H9 (cell line): ENCODE results near the gene ZNF683. TPM values are rescaled to one million over a fixed set of nuclear protein-coding genes. Genes with fewer than 3 reads are reported as not detected.

Source experiments
- DNase-seq: peaks from one replicate; pipeline ENCODE4 v3.0.0-alpha.2; 2017
- H2AFZ ChIP-seq: one replicate; pipeline ENCODE4 v1.6.1; 2013; ENCODE audit warnings: mild to moderate bottlenecking, low read length, control low read depth, moderate library complexity
- H2AK5ac ChIP-seq: 2 replicates; pipeline ENCODE4 v1.6.1; 2013; ENCODE audit warnings: low read length, control low read depth, mixed read lengths; ENCODE audit not compliant: insufficient read length
- H2BK120ac ChIP-seq: one replicate; pipeline ENCODE4 v1.6.1; 2013; ENCODE audit warnings: low read depth, mild to moderate bottlenecking, low read length, control low read depth, inconsistent platforms; ENCODE audit not compliant: poor library complexity, severe bottlenecking
- H2BK12ac ChIP-seq: 2 replicates; pipeline ENCODE4 v1.6.1; 2013; ENCODE audit warnings: low read length, control low read depth, mixed read lengths, low read depth; ENCODE audit not compliant: insufficient read length
- H2BK15ac ChIP-seq: 2 replicates; pipeline ENCODE4 v1.6.1; 2013; ENCODE audit warnings: low read depth, low read length, control low read depth
- H2BK20ac ChIP-seq: one replicate; pipeline ENCODE4 v1.6.1; 2013; ENCODE audit warnings: low read depth, mild to moderate bottlenecking, low read length, control low read depth, inconsistent platforms; ENCODE audit not compliant: poor library complexity, severe bottlenecking
- H2BK5ac ChIP-seq: 2 replicates; pipeline ENCODE4 v1.6.1; 2013; ENCODE audit warnings: low read length, control low read depth, mixed read lengths; ENCODE audit not compliant: insufficient read length
- H3K14ac ChIP-seq: 2 replicates; pipeline ENCODE4 v1.6.1; 2013; ENCODE audit warnings: low read length, control low read depth; ENCODE audit not compliant: insufficient read depth
- H3K18ac ChIP-seq: 2 replicates; pipeline ENCODE4 v1.6.1; 2013; ENCODE audit warnings: low read depth, mild to moderate bottlenecking, mixed read lengths, low read length, control low read depth; ENCODE audit not compliant: insufficient read length
- H3K23ac ChIP-seq: 2 replicates; pipeline ENCODE4 v1.6.1; 2013; ENCODE audit warnings: low read length, control low read depth, mixed read lengths, low read depth; ENCODE audit not compliant: insufficient read length
- H3K23me2 ChIP-seq: 2 replicates; pipeline ENCODE4 v1.6.1; 2013; ENCODE audit warnings: low read depth, mild to moderate bottlenecking, mixed read lengths, low read length, control low read depth; ENCODE audit not compliant: insufficient read length, poor library complexity, severe bottlenecking
- H3K27ac ChIP-seq: 2 replicates; pipeline ENCODE4 v1.5.1; 2013; ENCODE audit warnings: low read length, control low read depth, mixed read lengths, low read depth; ENCODE audit not compliant: insufficient read length
- H3K27me3 ChIP-seq: 2 replicates; pipeline ENCODE4 v1.6.1; 2013; ENCODE audit warnings: low read length, control low read depth, inconsistent platforms; ENCODE audit not compliant: insufficient read depth
- H3K4ac ChIP-seq: 2 replicates; pipeline ENCODE4 v1.6.1; 2013; ENCODE audit warnings: low read depth, mild to moderate bottlenecking, control low read depth, inconsistent platforms, low read length, moderate library complexity
- H3K4me1 ChIP-seq: 2 replicates; pipeline ENCODE4 v1.6.1; 2013; ENCODE audit warnings: low read length, control low read depth, inconsistent platforms; ENCODE audit not compliant: insufficient read depth
- H3K4me2 ChIP-seq: 2 replicates; pipeline ENCODE4 v1.6.1; 2013; ENCODE audit warnings: low read length, control low read depth, mixed read lengths; ENCODE audit not compliant: insufficient read length, insufficient read depth
- H3K56ac ChIP-seq: 2 replicates; pipeline ENCODE4 v1.6.1; 2013; ENCODE audit warnings: low read depth, mild to moderate bottlenecking, mixed read lengths, low read length, control low read depth; ENCODE audit not compliant: insufficient read length
- H3K79me1 ChIP-seq: 2 replicates; pipeline ENCODE4 v1.6.1; 2013; ENCODE audit warnings: low read depth, mild to moderate bottlenecking, moderate library complexity, low read length, control low read depth, inconsistent platforms; ENCODE audit not compliant: insufficient read depth, poor library complexity, severe bottlenecking
- H3K79me2 ChIP-seq: 2 replicates; pipeline ENCODE4 v1.6.1; 2013; ENCODE audit warnings: low read length, control low read depth, inconsistent platforms; ENCODE audit not compliant: insufficient read depth
- H3K9ac ChIP-seq: 2 replicates; pipeline ENCODE4 v1.6.1; 2013; ENCODE audit warnings: low read length, control low read depth, mixed read lengths; ENCODE audit not compliant: insufficient read length; ENCODE audit errors: extremely low read depth
- H3K9me3 ChIP-seq: one replicate; pipeline ENCODE4 v1.6.1; 2013; ENCODE audit warnings: low read depth, low read length, inconsistent platforms; ENCODE audit not compliant: control insufficient read depth
- H3T11ph ChIP-seq: one replicate; pipeline ENCODE4 v1.6.1; 2013; ENCODE audit warnings: mild to moderate bottlenecking, low read length, control low read depth, inconsistent platforms
- H4K20me1 ChIP-seq: one replicate; pipeline ENCODE4 v1.6.1; 2013; ENCODE audit not compliant: control insufficient read depth, insufficient read length, insufficient read depth
- H4K5ac ChIP-seq: 2 replicates; pipeline ENCODE4 v1.6.1; 2013; ENCODE audit warnings: low read depth, mild to moderate bottlenecking, mixed read lengths, low read length, control low read depth; ENCODE audit not compliant: insufficient read length
- H4K8ac ChIP-seq: replicated peaks from 2 replicates; pipeline ENCODE4 v1.6.1; 2013; ENCODE audit warnings: low read length, control low read depth, mixed read lengths, low read depth; ENCODE audit not compliant: insufficient read length
- H4K91ac ChIP-seq: 2 replicates; pipeline ENCODE4 v1.6.1; 2013; ENCODE audit warnings: low read depth, mild to moderate bottlenecking, moderate library complexity, mixed read lengths, low read length, control low read depth; ENCODE audit not compliant: insufficient read length
- H3K27ac Mint-ChIP-seq, 3 experiments: 2 replicates in 2 of 3; 3 replicates in 1 of 3; pipeline ENCODE4 v1.8.0; 2020 to 2021; ENCODE audit warnings: mixed read lengths in 3 of 3, mild to moderate bottlenecking in 1 of 3, moderate library complexity in 1 of 3
- H3K27me3 Mint-ChIP-seq: 2 replicates; pipeline ENCODE4 v1.8.0; 2021; ENCODE audit warnings: low read depth, mild to moderate bottlenecking, moderate library complexity, mixed read lengths
- H3K36me3 Mint-ChIP-seq, 3 experiments: 2 replicates in 2 of 3; 3 replicates in 1 of 3; pipeline ENCODE4 v1.8.0; 2020 to 2021; ENCODE audit warnings: low read depth in 3 of 3, mixed read lengths in 3 of 3; ENCODE audit not compliant: insufficient read depth in 1 of 3
- H3K4me1 Mint-ChIP-seq, 2 experiments: 2 replicates each; pipeline ENCODE4 v1.8.0; 2020; ENCODE audit warnings: mixed read lengths in 2 of 2
- H3K4me3 Mint-ChIP-seq, 2 experiments: 2 replicates in 1 of 2; 3 replicates in 1 of 2; pipeline ENCODE4 v1.8.0; 2020 to 2021; ENCODE audit warnings: mild to moderate bottlenecking in 2 of 2, mixed read lengths in 2 of 2, moderate library complexity in 1 of 2
- H3K9me3 Mint-ChIP-seq, 2 experiments: 2 replicates in 1 of 2; 3 replicates in 1 of 2; pipeline ENCODE4 v1.8.0; 2020; ENCODE audit warnings: mild to moderate bottlenecking in 2 of 2, mixed read lengths in 2 of 2, moderate library complexity in 1 of 2
- WGBS: extraction: QIAGEN DNeasy Blood & Tissue Kit; methylation state at CpG from one replicate; pipeline ENCODE4 v1.1.7; 2013; ENCODE audit warnings: missing lambda C conversion rate, low lambda C conversion rate, mixed read lengths; ENCODE audit not compliant: insufficient read length; ENCODE audit errors: extremely low coverage; 5-methylcytosine and 5-hydroxymethylcytosine counted together
- total RNA-seq: library from RNA; stranded (reverse); gene quantifications from 2 replicates; pipeline ENCODE4 v1.2.1, GENCODE V29; 2021
- TF ChIP-seq, protein P1 (sequence below): fragments of 200-600 bp; sonication (generic); conservative IDR thresholded peaks from 3 replicates; pipeline ENCODE4 v1.8.0; 2021; ENCODE audit warnings: antibody characterized with exemption, mild to moderate bottlenecking

ZNF683 gene
- total RNA-seq, 1 experiment from 2014 or later: not detected

DNA sequence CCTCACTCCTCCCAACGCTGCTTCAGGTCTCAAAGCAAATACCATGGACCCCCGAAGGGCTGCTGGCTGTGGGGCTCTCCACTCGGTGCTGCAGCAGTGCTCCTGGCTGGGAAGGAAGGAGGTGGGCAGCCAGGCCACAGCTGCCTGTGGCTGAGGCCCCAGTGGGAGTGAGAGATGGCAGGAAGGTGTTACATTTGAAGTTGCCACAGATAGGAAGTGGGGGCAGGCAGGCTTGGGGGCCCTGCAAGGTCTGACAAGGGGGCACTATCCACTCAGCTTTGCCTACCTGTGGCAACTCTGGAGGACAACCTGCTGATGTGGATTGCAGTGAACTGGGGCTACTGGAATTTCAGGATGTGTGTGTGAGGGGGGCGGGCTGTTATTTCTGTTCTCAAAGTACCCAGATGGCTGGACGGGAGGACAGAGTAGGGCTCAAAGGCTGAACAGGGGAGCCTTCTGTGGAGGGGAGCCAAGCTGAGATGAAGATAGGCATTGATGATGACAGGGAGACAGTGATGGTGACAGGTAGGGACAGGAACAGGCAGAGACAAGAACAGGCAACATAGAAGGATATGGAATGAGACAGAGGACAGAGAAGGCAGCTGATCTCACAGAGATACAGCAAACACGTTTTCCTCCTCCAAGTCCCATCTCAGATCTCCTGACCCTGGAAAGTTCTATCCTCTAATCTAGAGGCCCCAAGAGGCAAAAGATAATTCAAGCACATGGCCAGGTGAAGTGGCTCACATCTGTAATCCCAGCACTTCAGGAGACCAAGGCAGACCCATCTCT is 1.8 kb downstream of the ZNF683 start:
- DNase-seq: no peak
- no peak overlapping the region for H2BK5ac ChIP-seq
- no peak overlapping the region for H3K18ac ChIP-seq
- H4K20me1 ChIP-seq: no peaks in the 10 kb centered on the region
- H3K9ac ChIP-seq: no peak overlapping the region
- no peaks in the 10 kb centered on the region for H3K23me2 ChIP-seq
- Mint-ChIP-seq H3K4me3 (no peak overlapping the region), H3K27ac (0 out of 7 replicates have a peak overlapping the region, but pooled peaks of 1 of the 3 experiments have one; percentile 50), H3K9me3 (peaks cover 0 to 3% of the 10 kb centered on the region in 2 experiments; a peak in 3 of 5 replicates), H3K4me1 (peaks cover 15 to 17% of the 10 kb centered on the region in 2 experiments), H3K27me3 (peaks cover 6% of the 10 kb centered on the region; the same call in 1 of the 2 replicates), H3K36me3 (no peaks in the 10 kb centered on the region)
- H2BK12ac ChIP-seq: no peak overlapping the region
- no peak overlapping the region for H4K91ac ChIP-seq
- H2BK120ac ChIP-seq: no peak overlapping the region
- no peak overlapping the region for H2BK20ac ChIP-seq
- H3K9me3 ChIP-seq: no peaks in the 10 kb centered on the region
- TF ChIP-seq, protein P1, sequence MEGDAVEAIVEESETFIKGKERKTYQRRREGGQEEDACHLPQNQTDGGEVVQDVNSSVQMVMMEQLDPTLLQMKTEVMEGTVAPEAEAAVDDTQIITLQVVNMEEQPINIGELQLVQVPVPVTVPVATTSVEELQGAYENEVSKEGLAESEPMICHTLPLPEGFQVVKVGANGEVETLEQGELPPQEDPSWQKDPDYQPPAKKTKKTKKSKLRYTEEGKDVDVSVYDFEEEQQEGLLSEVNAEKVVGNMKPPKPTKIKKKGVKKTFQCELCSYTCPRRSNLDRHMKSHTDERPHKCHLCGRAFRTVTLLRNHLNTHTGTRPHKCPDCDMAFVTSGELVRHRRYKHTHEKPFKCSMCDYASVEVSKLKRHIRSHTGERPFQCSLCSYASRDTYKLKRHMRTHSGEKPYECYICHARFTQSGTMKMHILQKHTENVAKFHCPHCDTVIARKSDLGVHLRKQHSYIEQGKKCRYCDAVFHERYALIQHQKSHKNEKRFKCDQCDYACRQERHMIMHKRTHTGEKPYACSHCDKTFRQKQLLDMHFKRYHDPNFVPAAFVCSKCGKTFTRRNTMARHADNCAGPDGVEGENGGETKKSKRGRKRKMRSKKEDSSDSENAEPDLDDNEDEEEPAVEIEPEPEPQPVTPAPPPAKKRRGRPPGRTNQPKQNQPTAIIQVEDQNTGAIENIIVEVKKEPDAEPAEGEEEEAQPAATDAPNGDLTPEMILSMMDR: no peak
- no peak overlapping the region for H4K8ac ChIP-seq
- no peak overlapping the region for H2AFZ ChIP-seq
- H3K14ac ChIP-seq: 0 out of 2 replicates have a peak overlapping the region, but pooled peaks have one; percentile 15
- no peak overlapping the region for H3K4me2 ChIP-seq
- no peaks in the 10 kb centered on the region for H3K27me3 ChIP-seq
- no peak overlapping the region for H3K23ac ChIP-seq
- no peaks in the 10 kb centered on the region for H3K79me1 ChIP-seq
- H4K5ac ChIP-seq: no peak overlapping the region
- no peak overlapping the region for H2AK5ac ChIP-seq
- no peaks in the 10 kb centered on the region for H3K79me2 ChIP-seq
- no peak overlapping the region for H3T11ph ChIP-seq
- H3K4me1 ChIP-seq: no peaks in the 10 kb centered on the region
- H3K56ac ChIP-seq: no peak overlapping the region
- H2BK15ac ChIP-seq: no peak overlapping the region
- no peak overlapping the region for H3K4ac ChIP-seq
- WGBS: no CpG with 5 or more reads among the region's 6 CpGs
- H3K27ac ChIP-seq: no peak overlapping the region
